OCI-M1 (cell line): ENCODE data around the gene KLHL26.
A peak's percentile ranks its signal among the peaks of the same experiment; 100 is the strongest.

Experiments used
- DNase-seq: peaks from one replicate; lab custom pipeline; 2025; lab: John Stamatoyannopoulos, UW

KLHL26 gene

GRCh38 chr19:18612772-18613588 lies 23.8 kb upstream of the KLHL26 start, which contains the start of gene TMEM59L:
TSS of gene TMEM59L (plus strand) at chr19:18612870. CDS start at chr19:18612959, 89 bp downstream.
- no peak for DNase-seq

- DNase-seq: no peak
Measured at GRCh38 chr19:18613589-18614234, 23.1 kb upstream of the KLHL26 start.

- no peak for DNase-seq
Measured at GRCh38 chr19:18616023-18616422, 20.8 kb upstream of the KLHL26 start.

- DNase-seq: no peak
Measured at GRCh38 chr19:18617562-18617961, 19.3 kb upstream of the KLHL26 start.

- no peak for DNase-seq
Measured at GRCh38 chr19:18618236-18618635, 18.6 kb upstream of the KLHL26 start.

- DNase-seq: no peak
Measured at GRCh38 chr19:18620311-18620710, 16.5 kb upstream of the KLHL26 start.

GRCh38 chr19:18620902-18621301 lies 15.9 kb upstream of the KLHL26 start:
- DNase-seq: no peak

GRCh38 chr19:18626906-18627305 lies 9.9 kb upstream of the KLHL26 start:
- no peak for DNase-seq

GRCh38 chr19:18629166-18630088 lies 7.4 kb upstream of the KLHL26 start:
- no peak for DNase-seq

GRCh38 chr19:18633321-18633720 lies 3.5 kb upstream of the KLHL26 start:
- DNase-seq: no peak

- DNase-seq: no peak
Measured at GRCh38 chr19:18634612-18635297, 2.1 kb upstream of the KLHL26 start.

GRCh38 chr19:18635831-18636182 lies 1.0 kb upstream of the KLHL26 start:
- DNase-seq: no peak

- peak; percentile 98 for DNase-seq
Measured at GRCh38 chr19:18636183-18636968, 452 bp upstream of the KLHL26 start.

GRCh38 chr19:18637673-18638630 lies 1.1 kb downstream of the KLHL26 start:
- DNase-seq: peak; percentile 51

GRCh38 chr19:18639706-18640243 lies 2.9 kb downstream of the KLHL26 start:
- DNase-seq: no peak

- peak; percentile 75 for DNase-seq
Measured at GRCh38 chr19:18644196-18645034, 7.6 kb downstream of the KLHL26 start.

- no peak for DNase-seq
Measured at GRCh38 chr19:18645035-18645511, 8.2 kb downstream of the KLHL26 start.
